ENCODE data around the gene NXPH3.

Gene NXPH3

DNA sequence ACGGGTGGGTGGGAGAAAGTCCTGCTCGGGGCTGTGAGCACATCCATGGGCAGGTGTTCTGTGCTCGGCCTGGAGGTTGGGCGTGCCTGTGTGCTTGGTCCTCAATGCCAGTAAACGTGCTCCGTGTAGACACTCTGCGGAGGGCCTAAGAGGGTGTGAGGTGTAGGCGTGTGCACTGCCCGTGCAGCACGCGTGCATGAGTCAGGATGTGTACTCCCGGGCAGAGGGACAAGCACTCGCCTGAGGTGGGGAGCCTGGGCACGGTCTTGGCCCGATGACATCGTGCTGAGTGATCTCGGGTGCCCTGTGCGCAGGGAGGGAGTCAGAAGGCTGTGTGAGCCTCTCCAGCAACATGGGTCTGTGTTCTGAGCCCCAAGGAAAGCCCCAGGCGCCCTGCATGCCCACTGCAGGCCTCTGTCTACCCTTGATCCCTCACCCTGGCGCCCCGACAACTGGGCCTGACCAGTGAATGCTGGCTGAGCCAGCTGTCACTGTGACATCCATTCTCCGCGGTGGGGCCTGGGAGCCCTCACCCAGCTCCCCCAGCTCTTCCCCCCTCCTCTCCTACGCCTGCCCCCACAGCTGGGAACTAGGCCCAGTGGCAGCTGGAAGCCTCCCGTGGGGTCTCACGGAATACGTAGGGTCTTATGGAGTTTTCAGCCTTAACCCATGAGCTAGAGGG lies 23.5 kb upstream of the NXPH3 start:
- H3K4me3 ChIP-seq (ENCODE audit: low read depth, low read length): no peak overlapping the region
- TF ChIP-seq, protein P1, sequence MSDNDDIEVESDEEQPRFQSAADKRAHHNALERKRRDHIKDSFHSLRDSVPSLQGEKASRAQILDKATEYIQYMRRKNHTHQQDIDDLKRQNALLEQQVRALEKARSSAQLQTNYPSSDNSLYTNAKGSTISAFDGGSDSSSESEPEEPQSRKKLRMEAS (IDR thresholded peaks at IDR 0.05; ENCODE audit: low read depth, low read length): no peak
- no peak for TF ChIP-seq POLR2A (IDR thresholded peaks at IDR 0.05; ENCODE audit: extremely low read depth, insufficient read length)
- TF ChIP-seq, protein P2, sequence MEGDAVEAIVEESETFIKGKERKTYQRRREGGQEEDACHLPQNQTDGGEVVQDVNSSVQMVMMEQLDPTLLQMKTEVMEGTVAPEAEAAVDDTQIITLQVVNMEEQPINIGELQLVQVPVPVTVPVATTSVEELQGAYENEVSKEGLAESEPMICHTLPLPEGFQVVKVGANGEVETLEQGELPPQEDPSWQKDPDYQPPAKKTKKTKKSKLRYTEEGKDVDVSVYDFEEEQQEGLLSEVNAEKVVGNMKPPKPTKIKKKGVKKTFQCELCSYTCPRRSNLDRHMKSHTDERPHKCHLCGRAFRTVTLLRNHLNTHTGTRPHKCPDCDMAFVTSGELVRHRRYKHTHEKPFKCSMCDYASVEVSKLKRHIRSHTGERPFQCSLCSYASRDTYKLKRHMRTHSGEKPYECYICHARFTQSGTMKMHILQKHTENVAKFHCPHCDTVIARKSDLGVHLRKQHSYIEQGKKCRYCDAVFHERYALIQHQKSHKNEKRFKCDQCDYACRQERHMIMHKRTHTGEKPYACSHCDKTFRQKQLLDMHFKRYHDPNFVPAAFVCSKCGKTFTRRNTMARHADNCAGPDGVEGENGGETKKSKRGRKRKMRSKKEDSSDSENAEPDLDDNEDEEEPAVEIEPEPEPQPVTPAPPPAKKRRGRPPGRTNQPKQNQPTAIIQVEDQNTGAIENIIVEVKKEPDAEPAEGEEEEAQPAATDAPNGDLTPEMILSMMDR (IDR thresholded peaks at IDR 0.05; ENCODE audit: low read depth, low read length): no peak
- TF ChIP-seq MYC (IDR thresholded peaks at IDR 0.05; ENCODE audit: low read depth, low read length): no peak
- DNase-seq (ENCODE audit: low read depth): no peak

DNA sequence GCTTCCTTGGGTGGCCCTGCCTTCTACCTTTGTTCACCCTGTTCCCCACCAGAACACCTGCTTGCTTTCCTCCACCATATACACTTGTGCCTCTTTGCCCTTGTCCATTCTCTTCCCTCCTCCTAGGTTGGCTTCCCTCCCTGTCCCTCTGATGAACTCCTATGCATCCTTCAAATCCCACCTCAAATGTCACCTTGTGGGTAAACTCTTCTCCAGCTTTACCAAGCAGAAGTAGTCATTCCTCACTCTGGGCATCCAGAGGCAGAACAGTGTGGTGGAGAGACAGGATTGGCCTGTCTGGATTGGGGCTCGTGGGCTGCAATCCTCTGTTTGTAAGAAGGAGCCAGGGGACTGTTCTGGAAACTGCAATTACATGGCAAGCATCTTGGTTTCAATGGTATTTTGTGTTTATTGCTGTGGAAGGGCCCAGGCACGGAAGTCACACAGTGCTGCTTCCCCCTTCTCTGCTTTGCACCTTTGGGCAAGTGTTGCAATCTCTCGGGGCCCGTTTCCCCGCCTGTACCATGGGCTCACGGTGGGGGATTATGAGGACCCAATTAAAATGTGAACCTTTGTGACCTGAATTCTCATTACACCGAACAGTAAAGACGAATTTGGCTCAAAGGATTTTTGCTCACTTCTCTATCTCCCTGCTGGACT lies 21.9 kb upstream of the NXPH3 start:
- TF ChIP-seq, protein P1 (IDR thresholded peaks at IDR 0.05; ENCODE audit: low read depth, low read length): no peak
- TF ChIP-seq, protein P2 (IDR thresholded peaks at IDR 0.05; ENCODE audit: low read depth, low read length): no peak
- TF ChIP-seq POLR2A (IDR thresholded peaks at IDR 0.05; ENCODE audit: extremely low read depth, insufficient read length) (no peak), MYC (IDR thresholded peaks at IDR 0.05; ENCODE audit: low read depth, low read length) (no peak)
- H3K4me3 ChIP-seq (ENCODE audit: low read depth, low read length): no peak overlapping the region
- DNase-seq (ENCODE audit: low read depth): no peak

DNA sequence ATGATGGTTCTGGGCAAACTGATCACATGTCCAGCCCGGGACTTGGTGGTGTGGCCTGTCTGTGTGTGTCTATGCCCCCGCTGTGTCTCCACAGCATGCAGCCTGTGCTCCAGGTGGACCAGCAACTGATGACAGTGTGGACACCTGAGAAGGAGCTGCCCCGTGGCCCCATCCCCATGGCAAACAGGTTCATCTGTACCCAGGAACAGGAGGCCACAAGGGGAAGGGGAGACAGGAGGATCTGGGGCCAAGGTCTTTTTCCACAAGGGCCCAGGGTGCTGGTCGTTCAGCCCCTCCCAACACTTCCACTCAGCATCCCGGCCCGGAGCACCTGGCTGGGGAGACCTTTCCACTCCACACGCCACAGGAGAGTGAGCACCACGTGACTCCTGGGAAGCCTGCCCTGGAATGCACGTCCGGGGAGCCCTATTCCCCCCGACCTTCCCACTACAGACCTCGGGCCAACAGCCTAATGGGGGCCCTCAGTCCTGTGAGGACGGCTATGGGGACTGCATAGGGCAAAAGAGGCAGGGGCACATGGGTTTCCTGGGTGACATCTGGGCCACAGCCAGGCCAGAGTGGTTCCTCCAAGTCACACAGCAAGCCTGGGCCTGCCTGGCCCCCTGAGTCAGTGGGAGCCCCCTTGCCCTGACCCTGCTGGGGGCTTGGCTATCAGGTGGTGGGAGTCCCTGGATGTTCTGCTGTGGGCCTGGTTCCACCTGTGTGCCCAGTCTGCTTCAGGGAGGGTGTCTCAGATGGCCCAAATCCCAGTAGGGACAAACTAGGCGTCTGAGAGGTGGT lies 20.8 kb upstream of the NXPH3 start:
- TF ChIP-seq MYC (IDR thresholded peaks at IDR 0.05; ENCODE audit: low read depth, low read length): no peak
- TF ChIP-seq, protein P2 (IDR thresholded peaks at IDR 0.05; ENCODE audit: low read depth, low read length): no peak
- TF ChIP-seq, protein P1 (IDR thresholded peaks at IDR 0.05; ENCODE audit: low read depth, low read length): no peak
- TF ChIP-seq POLR2A (IDR thresholded peaks at IDR 0.05; ENCODE audit: extremely low read depth, insufficient read length): no peak
- H3K4me3 ChIP-seq (ENCODE audit: low read depth, low read length): no peak overlapping the region
- no peak for DNase-seq (ENCODE audit: low read depth)

DNA sequence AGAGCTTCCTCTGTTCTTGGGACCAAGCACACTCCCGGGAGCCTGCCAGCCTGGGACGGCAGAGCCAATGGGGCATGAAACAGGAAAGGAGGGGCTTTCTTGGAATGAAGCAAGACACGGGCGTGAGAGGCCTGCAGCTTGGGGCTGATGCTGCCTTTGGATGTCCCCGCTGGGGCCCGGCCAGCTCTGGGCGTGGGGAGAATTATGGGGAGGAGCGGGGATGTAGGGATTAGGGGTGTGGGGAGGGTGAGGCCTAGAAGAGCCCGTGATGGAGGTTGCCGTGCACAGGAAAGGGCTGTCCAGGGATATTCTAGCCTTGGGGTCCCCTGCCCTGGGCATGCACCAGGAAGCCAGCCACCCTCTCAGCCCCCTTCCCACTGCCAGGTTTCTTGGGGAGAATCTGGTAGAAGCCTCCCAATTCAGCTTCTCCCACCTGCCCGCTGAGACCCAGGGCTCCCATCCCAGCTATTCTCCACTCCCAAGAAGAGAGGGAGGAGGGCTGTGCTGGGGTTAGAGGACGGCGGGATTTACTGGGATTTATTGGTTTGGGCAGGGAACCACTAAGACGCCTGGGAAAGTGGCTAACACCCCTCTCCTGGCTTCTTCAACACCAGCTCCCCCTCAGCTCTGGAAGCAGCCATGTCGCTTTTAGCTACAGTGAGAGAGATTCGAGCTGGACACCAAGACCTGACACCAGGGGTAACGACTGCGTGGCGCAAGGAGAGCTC lies 20.0 kb upstream of the NXPH3 start:
- no peak for DNase-seq (ENCODE audit: low read depth)
- no peak overlapping the region for H3K4me3 ChIP-seq (ENCODE audit: low read depth, low read length)
- no peak for TF ChIP-seq MYC (IDR thresholded peaks at IDR 0.05; ENCODE audit: low read depth, low read length)
- TF ChIP-seq, protein P1 (IDR thresholded peaks at IDR 0.05; ENCODE audit: low read depth, low read length): no peak
- no peak for TF ChIP-seq POLR2A (IDR thresholded peaks at IDR 0.05; ENCODE audit: extremely low read depth, insufficient read length)
- TF ChIP-seq, protein P2 (IDR thresholded peaks at IDR 0.05; ENCODE audit: low read depth, low read length): no peak

DNA sequence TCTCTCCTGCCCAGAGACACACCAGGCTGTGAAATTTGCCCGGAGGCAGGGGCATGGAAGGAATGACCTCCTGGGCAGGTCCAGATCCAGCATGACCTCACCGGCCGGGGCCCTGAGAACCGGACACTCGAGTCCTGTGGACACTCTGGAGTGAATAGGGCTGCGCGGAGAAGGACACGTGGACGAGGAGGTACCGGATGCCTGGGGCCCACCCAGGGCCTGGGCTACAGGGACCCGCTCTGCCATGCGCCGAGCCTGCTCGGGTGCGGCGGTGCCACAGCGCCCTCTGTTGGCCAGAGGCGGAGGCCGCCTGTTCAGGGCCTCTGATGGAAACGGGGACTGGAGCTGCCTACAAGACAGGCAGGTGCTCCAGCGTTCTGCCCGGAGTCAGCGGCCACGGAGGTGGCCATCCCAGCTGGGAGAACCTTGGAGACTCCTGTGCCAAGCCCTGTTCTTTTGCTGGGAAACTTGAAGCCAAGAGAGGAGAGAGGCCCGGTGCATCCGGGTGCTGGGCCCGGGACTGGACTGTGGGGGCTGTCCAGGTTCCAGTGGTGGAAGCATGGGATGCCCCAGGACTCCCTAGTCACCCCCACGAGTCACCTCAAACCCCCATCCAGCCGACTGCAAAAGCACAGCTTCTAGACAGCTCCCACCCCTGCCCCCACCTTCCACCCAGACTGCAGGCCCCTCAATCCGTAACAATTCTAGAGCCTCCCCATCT lies 19.3 kb upstream of the NXPH3 start:
- peak; percentile 83 for DNase-seq (ENCODE audit: low read depth)
- no peak overlapping the region for H3K4me3 ChIP-seq (ENCODE audit: low read depth, low read length)
- peak; percentile 94 for TF ChIP-seq MYC (IDR thresholded peaks at IDR 0.05; ENCODE audit: low read depth, low read length)
- TF ChIP-seq, protein P2 (IDR thresholded peaks at IDR 0.05; ENCODE audit: low read depth, low read length): peak; percentile 94
- TF ChIP-seq POLR2A (IDR thresholded peaks at IDR 0.05; ENCODE audit: extremely low read depth, insufficient read length): peak; percentile 16
- TF ChIP-seq, protein P1 (IDR thresholded peaks at IDR 0.05; ENCODE audit: low read depth, low read length): peak; percentile 96
